Esophagus muscularis mucosa (tissue), 4 donors: ENCODE measurements around the gene ELOVL2. TPM values are rescaled to one million over a fixed set of nuclear protein-coding genes. Genes with fewer than 3 reads are reported as not detected.
"Not testable (repeated sequence)": the region's sequence is repeated elsewhere in the genome, so short reads cannot be mapped to it uniquely, and the experiment has no call there.

Experiments used
- DNase-seq: peaks from one replicate; pipeline ENCODE4 v3.0.0-alpha.2; 2017; ENCODE audit errors: extremely low spot score
- H3K27ac ChIP-seq, 4 donors: fragments of 200-600 bp; sonication (generic); replicated peaks in 1 of 4; 1 replicate in 3 of 4; 2 replicates in 1 of 4; pipeline ENCODE4 v1.5.1; 2016 to 2019; ENCODE audit warnings: mild to moderate bottlenecking in 1 of 4
- H3K27me3 ChIP-seq, 4 donors: fragments of 200-600 bp; sonication (generic); one replicate each; pipeline versions ENCODE4 v1.5.1 to v1.6.0; 2016 to 2019
- H3K36me3 ChIP-seq, 4 donors: fragments of 200-600 bp; sonication (generic); one replicate each; pipeline ENCODE4 v1.5.1; 2016 to 2019
- H3K4me1 ChIP-seq, 4 donors: fragments of 200-600 bp; sonication (generic); one replicate each; pipeline ENCODE4 v1.5.1; 2016 to 2019
- H3K4me3 ChIP-seq, 4 donors: fragments of 200-600 bp; sonication (generic); 1 replicate in 2 of 4; 2 replicates in 2 of 4; pipeline ENCODE4 v1.5.1; 2016 to 2019; ENCODE audit warnings: mild to moderate bottlenecking in 4 of 4, moderate library complexity in 1 of 4
- H3K9me3 ChIP-seq, 4 donors: fragments of 200-600 bp; sonication (generic); 1 replicate in 3 of 4; 2 replicates in 1 of 4; pipeline ENCODE4 v1.5.1; 2016 to 2019
- EP300 ChIP-seq: sonication (generic); formaldehyde crosslinking; IDR thresholded peaks from one replicate; pipeline ENCODE4 v1.6.1; 2017; ENCODE audit warnings: antibody characterized with exemption
- POLR2A ChIP-seq: fragments of 450-650 bp; IDR thresholded peaks from one replicate; pipeline ENCODE4 v1.6.1; 2017; ENCODE audit warnings: antibody characterized with exemption, moderate library complexity, mild to moderate bottlenecking, low read depth
- POLR2AphosphoS5 ChIP-seq, 2 donors: sonication (generic); formaldehyde crosslinking; IDR thresholded peaks; one replicate each; pipeline ENCODE4 v1.6.1; 2017; ENCODE audit warnings: antibody characterized with exemption in 2 of 2
- WGBS: methylation state at CpG from one replicate; pipeline ENCODE4 v1.1.5; 2018; 5-methylcytosine and 5-hydroxymethylcytosine counted together
- intact Hi-C: fragments of 100-400 bp; cut with DNase I; formaldehyde crosslinking; loops from one replicate; pipeline ENCODE4 v1.15.1; 2023
- total RNA-seq, 4 donors: library from RNA; depleted of rRNA; stranded (reverse); fragments of >200 nt; gene quantifications; one replicate each; pipeline versions ENCODE4 v1.1.0 to v1.2.1, GENCODE V29; 2016
- TF ChIP-seq, protein P1 (sequence below), 3 experiments: fragments of 200-600 bp in 2 of 3; fragments of 450-650 bp in 1 of 3; sonication (generic) in 2 of 3; IDR thresholded peaks; one replicate each; pipeline ENCODE4 v1.5.1; 2017 to 2019; ENCODE audit warnings: antibody characterized with exemption in 3 of 3, mild to moderate bottlenecking in 2 of 3, moderate library complexity in 1 of 3

ELOVL2 gene, protein sequence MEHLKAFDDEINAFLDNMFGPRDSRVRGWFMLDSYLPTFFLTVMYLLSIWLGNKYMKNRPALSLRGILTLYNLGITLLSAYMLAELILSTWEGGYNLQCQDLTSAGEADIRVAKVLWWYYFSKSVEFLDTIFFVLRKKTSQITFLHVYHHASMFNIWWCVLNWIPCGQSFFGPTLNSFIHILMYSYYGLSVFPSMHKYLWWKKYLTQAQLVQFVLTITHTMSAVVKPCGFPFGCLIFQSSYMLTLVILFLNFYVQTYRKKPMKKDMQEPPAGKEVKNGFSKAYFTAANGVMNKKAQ
- under 1 TPM; 0.26 to 0.57 (median 0.46) TPM for total RNA-seq

DNA sequence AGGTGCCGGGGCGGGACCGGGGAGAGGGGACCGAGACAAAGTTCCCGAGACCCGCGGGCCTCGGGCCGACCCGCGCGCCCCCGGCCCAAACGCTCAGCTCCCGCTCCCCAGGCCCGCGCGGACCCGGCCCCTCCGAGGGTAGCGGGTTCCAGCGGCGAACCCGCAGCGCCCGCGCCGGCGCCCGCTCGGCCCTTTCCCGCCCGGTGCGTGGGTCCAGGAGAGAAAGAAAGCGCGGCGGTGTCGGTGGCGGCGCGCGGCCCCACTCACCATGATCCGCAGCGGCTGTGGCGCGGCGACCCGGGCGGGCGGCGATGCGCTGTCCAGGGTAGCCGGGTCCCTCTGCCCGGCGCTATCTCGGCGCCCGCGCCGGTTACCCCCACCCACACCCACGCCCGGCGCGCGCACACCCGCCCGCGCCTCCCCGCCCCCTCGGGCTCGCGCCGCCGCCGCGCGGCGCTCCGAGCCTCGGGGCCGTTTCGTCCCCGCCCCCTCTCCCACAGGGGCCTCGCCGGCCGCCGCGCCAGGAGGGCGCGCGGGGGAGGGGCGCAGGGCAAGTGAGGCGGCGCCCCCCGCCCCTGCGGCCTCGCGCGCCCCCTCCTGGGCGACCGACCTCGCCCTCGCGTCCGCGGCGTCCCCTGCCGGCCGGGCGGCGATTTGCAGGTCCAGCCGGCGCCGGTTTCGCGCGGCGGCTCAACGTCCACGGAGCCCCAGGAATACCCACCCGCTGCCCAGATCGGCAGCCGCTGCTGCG is at the start of gene ELOVL2:
ELOVL2 (minus strand) TSS at position 345 of the 751 bp plus-strand sequence; CDS start at position 270, 75 bp downstream.
- intact Hi-C loops, result no loop called here
- Histone ChIP-seq H3K27ac (no peak within 1 kb of the TSS), H3K9me3 (peaks cover 0 to 5% (median 2%) of the 10 kb centered on the region in 4 donors), H3K36me3 (no peaks in the 10 kb centered on the region), H3K4me1 (peaks cover 3 to 16% (median 14%) of the 10 kb centered on the region in 4 donors), H3K27me3 (peaks cover 0 to 77% (median 40%) of the 10 kb centered on the region in 4 donors), H3K4me3 (peak within 1 kb of the TSS; percentile 56 to 67 (median 63))
- TF ChIP-seq, protein P1, sequence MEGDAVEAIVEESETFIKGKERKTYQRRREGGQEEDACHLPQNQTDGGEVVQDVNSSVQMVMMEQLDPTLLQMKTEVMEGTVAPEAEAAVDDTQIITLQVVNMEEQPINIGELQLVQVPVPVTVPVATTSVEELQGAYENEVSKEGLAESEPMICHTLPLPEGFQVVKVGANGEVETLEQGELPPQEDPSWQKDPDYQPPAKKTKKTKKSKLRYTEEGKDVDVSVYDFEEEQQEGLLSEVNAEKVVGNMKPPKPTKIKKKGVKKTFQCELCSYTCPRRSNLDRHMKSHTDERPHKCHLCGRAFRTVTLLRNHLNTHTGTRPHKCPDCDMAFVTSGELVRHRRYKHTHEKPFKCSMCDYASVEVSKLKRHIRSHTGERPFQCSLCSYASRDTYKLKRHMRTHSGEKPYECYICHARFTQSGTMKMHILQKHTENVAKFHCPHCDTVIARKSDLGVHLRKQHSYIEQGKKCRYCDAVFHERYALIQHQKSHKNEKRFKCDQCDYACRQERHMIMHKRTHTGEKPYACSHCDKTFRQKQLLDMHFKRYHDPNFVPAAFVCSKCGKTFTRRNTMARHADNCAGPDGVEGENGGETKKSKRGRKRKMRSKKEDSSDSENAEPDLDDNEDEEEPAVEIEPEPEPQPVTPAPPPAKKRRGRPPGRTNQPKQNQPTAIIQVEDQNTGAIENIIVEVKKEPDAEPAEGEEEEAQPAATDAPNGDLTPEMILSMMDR (IDR thresholded peaks at IDR 0.05), result peak in 2 of 3 experiments; percentile 24 to 41
- TF ChIP-seq EP300, result no peak
- no peak for DNase-seq
- 2% methylated on average over 50 of the region's 124 CpGs for WGBS

DNA sequence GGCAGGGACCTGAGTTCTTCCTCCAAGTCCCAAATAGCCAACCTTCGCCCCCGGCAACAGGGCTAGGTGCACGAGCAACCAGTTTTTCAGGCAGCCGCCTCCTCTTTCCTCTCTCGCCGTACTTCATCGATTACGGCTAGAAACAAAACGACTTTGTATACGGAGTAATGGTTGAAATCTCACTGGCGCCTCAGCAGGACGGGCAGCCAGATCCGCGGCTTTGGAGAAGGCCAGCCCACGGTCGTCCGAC is 49.2 kb upstream of the ELOVL2 start:
- no peak for DNase-seq
- H3K4me3 ChIP-seq, result peak overlapping the region; percentile 90 to 100 (median 98)
- H3K36me3 ChIP-seq, result peaks cover 0 to 7% (median 0%) of the 10 kb centered on the region in 4 donors
- H3K27me3 ChIP-seq, result no peaks in the 10 kb centered on the region
- WGBS, result 0% methylated on average over 8 of the region's 17 CpGs
- TF ChIP-seq, protein P1 (IDR thresholded peaks at IDR 0.05), result no peak
- TF ChIP-seq EP300, result no peak
- TF ChIP-seq POLR2AphosphoS5 (IDR thresholded peaks at IDR 0.05), result no peak
- TF ChIP-seq POLR2A, result no peak
- peak overlapping the region; percentile 97 to 100 (median 99) for H3K27ac ChIP-seq
- intact Hi-C loops, result no loop called here
- H3K9me3 ChIP-seq, result no peaks in the 10 kb centered on the region
- peaks cover 17 to 29% (median 26%) of the 10 kb centered on the region in 4 donors for H3K4me1 ChIP-seq

DNA sequence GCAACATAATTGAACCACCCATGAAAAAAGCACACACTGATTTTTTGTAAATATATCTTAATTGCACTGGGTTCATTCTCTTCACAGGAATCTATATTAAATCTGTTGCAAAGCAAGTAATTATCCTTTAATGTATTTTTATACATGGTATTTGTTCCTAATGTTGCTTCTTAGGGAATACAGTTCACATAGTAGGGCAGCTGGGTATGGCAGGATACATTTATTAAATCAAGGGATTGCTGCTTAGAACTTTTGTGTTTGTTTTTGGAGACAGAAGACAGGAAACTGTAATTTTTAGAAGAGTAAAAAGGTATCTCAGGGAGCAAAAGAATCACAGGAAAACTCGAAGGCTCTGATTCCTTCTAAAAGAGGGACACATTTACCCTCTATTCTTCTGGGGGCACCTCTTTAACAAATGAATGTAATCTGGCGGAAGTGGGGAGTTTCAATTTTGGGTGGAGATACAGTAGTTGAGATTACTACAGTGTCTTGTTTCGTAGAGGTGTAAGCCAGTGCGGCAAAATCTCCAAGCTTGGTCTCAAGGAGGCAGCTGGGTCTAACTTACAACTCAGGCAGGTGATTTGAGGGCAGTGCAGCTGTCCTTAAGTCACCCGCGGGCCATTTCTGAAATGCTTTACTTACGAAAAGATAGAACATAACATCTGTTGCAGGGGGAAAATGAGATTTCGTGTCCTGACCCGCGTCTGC is 48.7 kb upstream of the ELOVL2 start:
- peak overlapping the region; percentile 97 to 100 (median 99) for H3K27ac ChIP-seq
- H3K9me3 ChIP-seq, result no peaks in the 10 kb centered on the region
- H3K27me3 ChIP-seq, result no peaks in the 10 kb centered on the region
- H3K36me3 ChIP-seq, result peaks cover 0 to 7% (median 0%) of the 10 kb centered on the region in 4 donors
- H3K4me1 ChIP-seq, result peaks cover 17 to 29% (median 26%) of the 10 kb centered on the region in 4 donors
- TF ChIP-seq POLR2AphosphoS5 (IDR thresholded peaks at IDR 0.05) (no peak), POLR2A (no peak), EP300 (no peak)
- TF ChIP-seq, protein P1 (IDR thresholded peaks at IDR 0.05), result no peak
- 4% methylated on average over 10 of the region's 10 CpGs for WGBS
- DNase-seq, result no peak
- intact Hi-C loops, result no loop called here
- H3K4me3 ChIP-seq, result peak overlapping the region; percentile 90 to 100 (median 98)

DNA sequence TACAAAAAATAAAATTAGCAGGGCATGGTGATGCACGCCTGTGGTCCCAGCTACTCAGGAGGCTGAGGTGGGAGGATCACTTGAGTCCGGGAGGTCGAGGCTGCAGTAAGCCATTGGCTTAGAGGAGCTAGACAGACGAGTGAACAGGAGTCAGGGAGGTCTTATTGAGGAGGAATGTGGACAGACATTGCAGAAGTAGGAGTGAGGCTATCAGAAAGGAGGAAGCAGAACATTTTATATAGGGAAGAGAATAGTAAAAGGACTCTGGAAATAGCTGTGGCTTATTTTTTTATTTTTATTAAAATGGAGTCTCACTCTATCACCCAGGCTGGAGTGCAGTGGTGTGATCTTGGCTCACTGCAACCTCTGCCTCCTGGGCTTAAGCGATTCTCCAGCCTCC is 47.0 kb upstream of the ELOVL2 start:
- H3K9me3 ChIP-seq, H3K27ac ChIP-seq, intact Hi-C loops, H3K4me3 ChIP-seq, DNase-seq, H3K27me3 ChIP-seq, H3K36me3 ChIP-seq: not testable (repeated sequence)
- 86% methylated on average over 5 of the region's 5 CpGs for WGBS
- peaks cover 17 to 25% (median 24%) of the 10 kb centered on the region in 4 donors for H3K4me1 ChIP-seq

DNA sequence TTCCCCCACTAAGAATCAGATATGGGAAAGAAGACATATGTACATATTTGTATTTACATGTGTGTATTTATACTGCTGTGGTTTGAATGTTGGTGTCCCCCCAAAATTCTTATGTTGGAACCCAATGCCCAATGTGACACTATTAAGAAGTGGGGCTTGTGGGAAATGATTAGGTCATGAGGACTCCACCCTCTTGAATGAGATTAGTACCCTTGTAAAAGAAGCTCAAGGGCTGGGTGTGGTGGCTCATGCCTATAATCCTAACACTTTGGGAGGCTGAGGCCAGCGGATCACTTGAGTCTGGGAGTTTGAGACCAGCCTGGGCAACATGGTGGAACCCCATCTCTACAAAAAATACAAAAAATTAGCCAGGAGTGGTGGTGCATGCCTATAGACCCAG is 45.6 kb upstream of the ELOVL2 start:
- H3K4me1 ChIP-seq, result peaks cover 6 to 10% (median 10%) of the 10 kb centered on the region in 4 donors
- intact Hi-C loops, result no loop called here
- TF ChIP-seq, protein P1 (IDR thresholded peaks at IDR 0.05), result no peak
- TF ChIP-seq POLR2A, result no peak
- no peaks in the 10 kb centered on the region for H3K9me3 ChIP-seq
- H3K27me3 ChIP-seq, result no peaks in the 10 kb centered on the region
- no peak for DNase-seq
- H3K4me3 ChIP-seq, result no peak overlapping the region
- no peak overlapping the region for H3K27ac ChIP-seq
- 100% methylated on average over 1 of the region's 1 CpG for WGBS
- H3K36me3 ChIP-seq, result no peaks in the 10 kb centered on the region

DNA sequence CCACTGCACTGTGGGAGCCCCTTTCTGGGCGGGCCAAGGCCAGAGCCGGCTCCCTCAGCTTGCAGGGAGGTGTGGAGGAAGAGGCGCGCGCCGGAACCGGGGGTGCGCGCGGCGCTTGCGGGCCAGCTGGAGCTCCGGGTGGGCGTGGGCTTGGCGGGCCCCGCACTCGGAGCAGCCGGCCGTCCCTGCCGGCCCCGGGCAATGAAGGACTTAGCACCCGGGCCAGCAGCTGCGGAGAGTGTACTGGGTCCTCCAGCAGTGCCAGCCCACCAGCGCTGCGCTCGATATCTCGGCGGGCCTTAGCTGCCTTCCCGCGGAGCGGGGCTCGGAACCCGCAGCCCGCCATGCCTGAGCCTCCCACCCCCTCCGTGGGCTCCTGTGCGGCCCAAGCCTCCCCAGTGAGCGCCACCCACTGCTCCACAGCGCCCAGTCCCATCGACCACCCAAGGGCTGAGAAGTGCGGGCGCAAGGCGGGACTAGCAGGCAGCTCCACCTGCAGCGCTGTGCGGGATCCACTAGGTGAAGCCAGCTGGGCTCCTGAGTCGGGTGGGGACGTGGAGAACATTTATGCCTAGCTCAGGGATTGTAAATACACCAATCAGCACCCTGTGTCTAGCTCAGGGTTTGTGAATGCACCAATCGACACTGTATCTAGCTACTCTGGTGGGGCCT is 43.2 kb upstream of the ELOVL2 start:
- DNase-seq, H3K27me3 ChIP-seq, H3K4me1 ChIP-seq, H3K4me3 ChIP-seq, H3K27ac ChIP-seq, intact Hi-C loops, H3K9me3 ChIP-seq, H3K36me3 ChIP-seq: not testable (repeated sequence)
- 81% methylated on average over 14 of the region's 47 CpGs for WGBS
